GM21723 (cell line): ENCODE results near the gene NCSTN.
"Not testable (repeated sequence)": the region's sequence is repeated elsewhere in the genome, so short reads cannot be mapped to it uniquely, and the experiment has no call there.

Experiments
- ATAC-seq: cut with Tn5 transposase; IDR thresholded peaks from one replicate; pipeline ENCODE4 v1.9.1; 2021; ENCODE audit warnings: mild to moderate bottlenecking, moderate library complexity; ENCODE audit not compliant: unreplicated experiment

The NCSTN gene

DNA sequence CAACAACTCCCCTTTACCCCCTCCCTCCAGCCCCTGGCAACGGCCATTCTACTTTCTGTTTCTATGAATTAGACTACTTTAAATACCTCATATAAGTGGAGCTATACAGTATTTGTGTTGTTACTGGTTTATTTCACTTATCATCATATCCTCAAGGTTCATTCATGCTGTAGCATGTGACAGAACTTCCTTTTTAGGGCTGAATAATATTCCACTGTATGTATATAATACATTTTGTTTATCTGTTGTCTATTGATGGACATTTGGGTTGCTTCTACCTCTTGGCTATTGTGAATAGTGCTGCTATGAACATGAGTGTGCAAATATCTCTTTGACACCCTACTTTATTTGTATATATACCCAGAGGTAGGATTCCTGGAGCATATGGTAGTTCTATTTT, 25.9 kb downstream of the NCSTN start:
- ATAC-seq = no peak

DNA sequence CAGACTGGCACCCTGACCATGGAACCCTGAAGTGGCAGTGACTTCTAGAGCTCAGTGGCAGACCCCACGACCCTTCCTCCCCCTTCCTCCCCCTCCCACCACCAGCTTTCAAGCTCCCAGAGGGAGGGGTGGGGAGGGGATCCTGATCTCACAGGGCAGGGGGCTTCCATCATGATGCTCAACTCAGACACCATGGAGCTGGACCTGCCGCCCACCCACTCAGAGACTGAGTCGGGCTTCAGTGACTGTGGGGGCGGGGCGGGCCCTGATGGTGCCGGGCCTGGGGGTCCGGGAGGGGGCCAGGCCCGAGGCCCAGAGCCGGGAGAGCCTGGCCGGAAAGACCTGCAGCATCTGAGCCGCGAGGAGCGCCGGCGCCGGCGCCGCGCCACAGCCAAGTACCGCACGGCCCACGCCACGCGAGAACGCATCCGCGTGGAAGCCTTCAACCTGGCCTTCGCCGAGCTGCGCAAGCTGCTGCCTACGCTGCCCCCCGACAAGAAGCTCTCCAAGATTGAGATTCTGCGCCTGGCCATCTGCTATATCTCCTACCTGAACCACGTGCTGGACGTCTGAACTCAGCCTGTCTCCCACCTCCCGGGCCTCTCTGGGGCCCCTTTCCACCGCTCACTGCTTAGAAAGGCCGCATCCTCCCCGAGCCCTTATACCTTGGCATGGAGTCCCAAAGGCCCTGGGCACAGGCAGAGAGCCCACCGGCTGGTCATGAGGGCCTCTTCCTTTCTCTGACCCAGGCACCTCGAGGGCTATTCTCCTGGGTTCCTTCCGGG, 27.6 kb downstream of the NCSTN start:
- no peak for ATAC-seq

DNA sequence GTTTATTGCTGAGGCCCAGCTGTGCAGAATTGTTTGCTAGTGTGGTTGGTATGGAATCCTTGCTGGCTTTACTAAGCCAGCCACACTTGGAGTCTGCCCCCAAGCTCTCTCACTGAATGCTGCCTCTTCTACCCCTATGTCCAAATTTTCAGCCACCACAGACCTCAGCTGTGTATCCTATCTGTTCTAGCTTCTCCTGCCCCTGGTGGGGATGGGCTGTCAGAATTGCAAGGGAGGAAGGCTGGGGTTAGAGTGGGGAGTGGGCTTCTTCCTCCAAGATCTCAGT, 28.1 kb downstream of the NCSTN start:
- ATAC-seq = no peak

DNA sequence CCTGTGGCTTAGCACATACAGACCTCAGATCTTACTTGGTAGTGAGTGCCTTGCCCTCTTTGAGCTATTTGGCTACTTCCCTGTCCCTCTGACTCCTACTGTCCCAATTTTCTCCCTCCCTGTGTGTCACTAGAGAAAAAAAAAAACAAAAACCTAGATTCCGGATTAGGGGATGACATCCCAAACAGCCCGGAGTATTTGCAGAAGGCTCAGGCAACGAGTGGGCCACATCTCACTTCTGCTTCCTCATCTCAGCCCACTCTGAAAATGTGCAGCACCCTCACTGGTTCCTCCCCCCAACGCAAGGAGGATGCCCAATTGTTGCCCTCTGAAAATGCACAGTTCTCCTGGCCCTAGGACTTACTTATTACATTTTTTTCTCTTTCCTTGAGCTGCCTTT, 28.6 kb downstream of the NCSTN start:
- no peak for ATAC-seq

DNA sequence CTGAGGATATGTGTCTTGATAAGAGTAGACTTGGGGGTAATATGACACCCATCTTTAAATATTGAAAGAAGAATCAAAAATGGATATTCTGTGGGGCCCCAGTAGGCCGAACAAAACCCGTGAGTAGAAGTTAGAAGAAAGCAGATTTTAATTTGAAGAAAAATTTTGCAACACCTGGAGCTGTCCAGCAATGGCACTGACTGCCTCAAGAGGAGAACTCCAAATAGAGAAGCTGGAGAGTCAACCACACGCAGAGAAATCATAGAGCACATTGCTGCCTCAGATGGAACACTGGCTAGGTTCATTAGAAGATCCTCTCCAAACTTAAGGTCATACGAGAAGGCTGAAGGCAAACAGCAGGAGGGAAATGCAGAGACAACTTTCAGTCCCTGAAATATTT, 30.5 kb downstream of the NCSTN start:
- ATAC-seq = no peak

DNA sequence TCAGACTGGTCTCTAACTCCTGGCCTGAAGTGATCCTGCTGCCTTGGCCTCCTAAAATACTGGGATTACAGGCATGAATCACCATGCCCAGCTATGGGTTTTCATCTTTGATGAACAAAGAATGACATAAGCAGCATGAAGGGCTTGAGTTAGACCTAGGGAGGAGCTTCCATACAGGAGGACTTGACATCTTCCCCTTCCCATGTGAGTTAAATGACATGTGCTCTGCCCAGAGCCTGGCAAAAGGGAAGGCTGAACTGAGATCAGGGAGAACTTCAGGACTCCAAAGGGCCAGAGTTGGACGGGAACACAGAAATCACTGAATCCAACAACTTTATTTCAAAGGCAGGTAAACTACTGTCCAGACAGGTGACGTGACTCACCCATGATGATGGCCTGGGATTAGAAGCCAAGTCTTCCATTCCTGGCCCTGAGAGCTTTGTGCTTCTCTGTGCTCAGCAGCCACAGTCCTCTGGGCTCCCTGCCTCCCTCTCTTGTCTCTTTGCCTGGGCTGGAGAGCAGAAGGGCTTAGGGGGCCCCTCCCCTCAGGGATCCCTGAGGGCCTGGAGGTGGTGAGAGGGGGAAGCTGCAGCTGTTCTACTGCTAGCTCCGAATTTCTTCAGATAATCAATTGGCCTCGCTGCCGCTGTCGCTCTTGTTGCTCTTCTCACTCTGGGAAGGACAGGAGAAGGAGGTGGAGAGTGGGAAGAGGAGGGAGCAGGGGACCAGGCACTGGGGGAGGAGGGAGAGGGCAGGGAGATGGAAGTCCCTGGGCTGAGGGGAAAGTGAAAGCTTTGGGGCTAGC, 31.3 kb downstream of the NCSTN start:
- no peak for ATAC-seq

DNA sequence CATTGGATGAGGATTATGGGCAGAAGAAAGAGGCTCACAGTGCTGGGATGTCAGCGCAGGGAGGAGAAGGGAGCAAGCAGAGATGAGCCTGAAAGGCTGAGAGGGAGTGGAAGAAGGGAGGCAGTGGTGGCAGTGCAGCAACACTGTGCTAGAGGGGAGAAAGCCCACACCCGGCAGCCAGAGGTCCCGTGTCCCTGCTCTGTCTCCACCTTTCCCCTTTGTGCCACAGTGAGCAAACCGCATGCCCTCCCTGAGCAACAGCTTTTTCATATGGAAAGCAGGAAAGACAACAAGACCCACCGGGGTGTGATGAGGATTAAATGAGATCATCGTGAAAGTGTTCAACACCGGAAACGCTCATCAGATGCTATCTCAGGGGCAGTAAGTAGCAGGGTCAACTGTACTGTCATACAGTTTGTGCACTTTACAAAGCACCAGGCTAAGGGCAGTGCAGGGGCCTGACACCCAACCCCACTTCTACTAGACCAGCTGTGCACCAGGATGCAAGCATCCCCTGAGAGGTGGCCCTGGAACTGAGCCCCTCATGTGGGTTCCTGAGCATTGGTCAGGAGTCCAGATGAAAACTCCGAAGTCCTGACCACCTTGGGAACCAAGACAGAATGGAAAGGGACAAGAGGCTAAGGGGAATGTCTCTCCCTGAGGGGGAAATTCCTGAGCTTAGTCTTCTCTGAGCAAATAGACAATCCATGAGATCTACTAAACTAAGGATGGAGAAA, 32.8 kb downstream of the NCSTN start:
- no peak for ATAC-seq

DNA sequence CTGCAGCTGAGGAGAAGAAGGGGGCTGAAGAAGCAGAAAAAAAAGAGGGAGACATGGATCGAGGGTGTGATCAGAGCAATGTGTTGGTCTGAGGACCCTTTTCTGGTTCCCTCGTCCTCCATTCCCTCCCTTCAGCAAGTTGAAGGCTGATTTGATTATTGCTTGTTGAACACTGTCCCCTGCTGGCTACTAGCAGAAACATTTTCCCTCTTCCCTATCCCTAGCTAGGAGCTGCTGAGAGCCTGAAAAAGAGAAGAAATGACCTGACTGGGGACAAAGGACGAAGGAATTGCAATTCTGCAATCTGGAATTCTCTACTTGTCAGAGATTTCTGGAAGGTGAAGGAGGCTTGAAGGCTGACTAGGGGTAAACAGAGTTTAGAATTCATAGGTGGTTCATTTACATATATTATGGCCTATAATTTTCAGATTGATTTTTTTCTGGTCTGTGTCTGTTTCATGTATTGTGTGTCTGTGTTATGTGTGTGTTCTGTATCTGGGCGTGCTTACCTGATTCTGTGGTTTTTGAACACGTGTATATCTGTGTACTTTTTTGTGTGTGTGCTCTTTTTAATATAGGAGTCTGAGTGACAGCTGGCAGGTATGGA, 33.4 kb downstream of the NCSTN start:
- no peak for ATAC-seq

DNA sequence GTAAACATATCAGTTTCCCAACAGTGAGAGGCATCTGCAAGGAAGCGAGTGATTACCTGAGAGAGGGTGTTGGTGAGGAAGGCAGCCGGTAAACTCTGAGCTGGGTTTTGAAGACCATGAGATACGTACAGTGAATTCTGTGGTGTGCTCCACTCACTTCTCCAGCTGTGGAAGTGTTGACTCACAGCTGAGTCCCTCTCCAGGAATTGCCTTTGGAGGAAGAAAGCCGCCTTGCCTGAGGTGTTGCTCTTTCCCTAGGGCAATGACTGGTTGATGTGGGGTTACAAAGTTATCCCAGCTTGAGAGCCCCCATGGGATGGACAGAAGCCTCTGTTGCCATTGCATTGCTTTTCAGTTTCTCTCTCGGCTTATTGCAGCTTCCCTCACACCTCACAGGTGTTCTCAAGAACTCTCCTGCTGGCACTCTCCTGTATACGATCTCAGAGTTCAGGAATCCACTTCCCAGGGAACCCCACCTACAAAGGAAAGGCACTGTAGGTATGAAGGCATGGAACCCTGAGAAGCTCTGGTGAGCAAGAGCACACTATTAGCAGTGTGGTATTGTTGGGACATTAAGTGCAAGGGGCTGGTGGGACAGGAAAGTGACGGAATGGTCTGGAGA, 34.5 kb downstream of the NCSTN start:
- no peak for ATAC-seq

DNA sequence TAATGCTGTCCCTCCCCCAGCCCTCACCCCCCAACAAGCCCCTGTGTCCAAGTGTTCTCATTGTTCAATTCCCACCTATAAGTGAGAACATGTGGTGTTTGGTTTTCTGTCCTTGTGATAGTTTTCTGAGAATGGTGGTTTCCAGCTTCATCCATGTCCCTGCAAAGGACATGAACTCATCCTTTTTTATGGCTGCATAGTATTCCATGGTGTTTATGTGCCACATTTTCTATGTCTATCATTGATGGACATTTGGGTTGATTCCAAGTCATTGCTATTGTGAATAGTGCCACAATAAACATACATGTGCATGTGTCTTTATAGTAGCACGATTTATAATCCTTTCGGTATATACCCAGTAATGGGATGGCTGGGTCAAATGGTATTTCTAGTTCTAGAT, 41.6 kb downstream of the NCSTN start:
- ATAC-seq = not testable (repeated sequence)

DNA sequence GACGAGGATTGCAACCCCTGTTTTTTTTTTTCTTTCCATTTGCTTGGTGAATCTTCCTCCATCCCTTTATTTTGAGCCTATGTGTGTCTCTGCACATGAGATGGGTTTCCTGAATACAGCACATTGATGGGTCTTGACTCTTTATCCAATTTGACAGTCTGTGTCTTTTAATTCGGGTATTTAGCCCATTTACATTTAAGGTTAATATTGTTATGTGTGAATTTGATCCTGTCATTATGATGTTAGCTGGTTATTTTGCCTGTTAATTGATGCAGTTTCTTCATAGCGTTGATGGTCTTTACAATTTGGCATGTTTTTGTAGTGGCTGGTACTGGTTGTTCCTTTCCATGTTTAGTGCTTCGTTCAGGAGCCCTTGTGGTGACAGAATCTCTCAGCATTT, 45.2 kb downstream of the NCSTN start:
- ATAC-seq = not testable (repeated sequence)

DNA sequence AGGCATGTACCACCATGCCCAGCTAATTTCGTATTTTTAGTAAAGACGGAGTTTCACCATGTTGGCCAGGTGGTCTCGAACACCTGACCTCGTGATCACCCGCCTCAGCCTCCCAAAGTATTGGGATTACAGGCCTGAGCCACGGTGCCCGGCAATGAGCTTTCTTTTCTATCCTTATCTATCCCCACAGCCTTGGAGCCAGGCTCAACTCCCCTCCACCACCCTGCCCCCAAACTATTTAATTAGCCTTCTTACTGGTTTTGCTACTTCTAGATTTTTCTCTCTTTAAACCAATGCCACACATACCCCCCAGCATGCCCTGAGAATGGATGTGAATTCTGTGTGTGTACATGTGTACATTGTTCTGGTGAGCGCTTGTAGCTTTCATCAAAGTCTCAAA, 51.5 kb downstream of the NCSTN start:
- ATAC-seq = no peak

DNA sequence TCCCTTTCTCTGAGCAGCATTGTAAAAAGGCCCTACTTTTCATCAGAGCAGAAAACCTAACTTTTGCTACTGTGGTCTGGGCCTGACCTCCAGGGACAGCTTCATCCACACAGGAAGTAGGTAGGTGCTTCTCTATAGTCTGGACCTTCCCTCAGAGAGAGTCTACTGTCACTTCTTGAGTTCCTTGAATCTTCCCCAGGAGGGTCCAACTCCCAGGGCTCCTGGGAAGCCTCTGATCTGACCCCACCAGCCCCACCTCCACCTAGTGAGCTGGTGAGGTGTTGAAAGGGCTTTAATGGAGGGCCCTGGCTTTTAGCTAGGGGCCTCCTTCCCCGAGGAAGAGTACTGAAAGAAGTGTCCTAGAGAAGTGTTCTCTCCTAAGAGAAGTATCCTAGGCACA, 54.5 kb downstream of the NCSTN start:
- ATAC-seq = no peak

DNA sequence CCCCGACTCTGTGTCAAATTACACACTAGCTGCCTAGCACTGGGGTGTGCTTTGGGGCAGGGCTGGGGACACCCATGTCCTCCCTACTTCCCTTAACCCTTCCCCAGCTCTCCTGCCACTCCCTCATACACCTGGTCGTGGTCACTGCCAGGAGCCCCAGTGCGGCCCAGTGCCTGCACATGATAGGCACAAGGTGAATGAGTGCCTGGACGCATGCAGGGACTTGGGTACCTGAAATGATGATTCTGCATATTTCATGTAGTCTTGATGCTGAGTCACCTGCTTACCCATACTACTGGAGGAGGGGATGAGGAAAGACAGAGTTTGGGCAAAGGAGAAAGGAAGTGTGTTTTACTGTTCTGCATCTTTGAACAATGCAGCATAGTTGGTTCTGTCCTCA, 55.6 kb downstream of the NCSTN start:
- no peak for ATAC-seq

DNA sequence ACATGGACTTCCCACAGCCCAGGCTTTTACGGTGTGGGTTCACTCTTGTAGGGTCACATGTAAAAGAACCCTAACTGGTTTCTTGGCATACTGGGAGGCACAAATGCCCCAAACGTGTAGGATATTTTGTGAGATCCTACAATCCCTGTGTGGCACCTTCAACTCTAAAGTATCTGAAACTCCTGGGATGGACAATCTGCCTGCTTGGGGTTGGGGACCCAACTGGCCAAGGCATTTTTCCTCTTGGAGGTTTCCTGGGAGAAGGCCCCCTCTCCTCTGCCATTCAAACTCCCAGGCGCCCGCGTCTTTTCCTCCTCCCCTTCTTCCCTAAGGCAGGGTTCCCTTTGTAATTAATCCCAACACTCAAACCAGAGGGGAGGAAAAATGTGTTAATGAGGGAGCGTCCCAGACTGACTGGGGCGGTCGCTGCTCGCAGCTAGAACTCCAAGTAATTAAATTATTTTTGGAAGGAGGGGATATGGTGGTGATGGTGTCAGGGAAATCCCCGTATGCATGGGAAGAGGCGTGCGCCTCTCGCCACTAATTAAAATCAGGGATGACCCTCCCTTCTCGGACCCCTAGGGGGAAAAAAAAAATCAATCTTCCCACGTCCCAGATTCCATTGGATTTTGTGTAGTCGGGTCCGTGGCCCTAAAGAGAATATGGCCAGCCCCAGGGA, 56.5 kb downstream of the NCSTN start:
- ATAC-seq = no peak

DNA sequence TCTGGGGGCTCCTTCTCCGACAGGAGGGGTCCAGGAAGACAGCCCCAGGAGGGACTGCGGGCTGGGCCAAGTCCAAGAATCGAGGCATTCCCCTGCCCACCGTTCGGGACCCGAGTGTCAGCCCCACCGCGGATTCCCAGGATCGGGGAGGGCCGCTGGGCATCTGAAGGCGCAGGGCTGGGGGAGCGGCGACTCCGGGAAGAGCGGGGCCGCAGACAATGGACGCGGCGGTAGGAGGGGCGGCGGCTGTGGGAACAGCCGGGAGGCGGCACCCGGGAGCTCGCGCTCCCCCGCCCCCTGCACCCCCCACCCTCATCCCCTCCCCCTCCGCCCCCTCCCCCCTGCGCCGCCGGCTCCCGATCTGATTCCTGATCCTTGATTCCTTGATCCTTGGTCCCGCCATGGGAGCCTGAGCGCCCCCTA, 57.1 kb downstream of the NCSTN start, which contains the start of gene VANGL2:
VANGL2 (plus strand) TSS at position 342 of the 423 bp plus-strand sequence. CDS start 15,274 bp downstream, outside the sequence.
- ATAC-seq = no peak

DNA sequence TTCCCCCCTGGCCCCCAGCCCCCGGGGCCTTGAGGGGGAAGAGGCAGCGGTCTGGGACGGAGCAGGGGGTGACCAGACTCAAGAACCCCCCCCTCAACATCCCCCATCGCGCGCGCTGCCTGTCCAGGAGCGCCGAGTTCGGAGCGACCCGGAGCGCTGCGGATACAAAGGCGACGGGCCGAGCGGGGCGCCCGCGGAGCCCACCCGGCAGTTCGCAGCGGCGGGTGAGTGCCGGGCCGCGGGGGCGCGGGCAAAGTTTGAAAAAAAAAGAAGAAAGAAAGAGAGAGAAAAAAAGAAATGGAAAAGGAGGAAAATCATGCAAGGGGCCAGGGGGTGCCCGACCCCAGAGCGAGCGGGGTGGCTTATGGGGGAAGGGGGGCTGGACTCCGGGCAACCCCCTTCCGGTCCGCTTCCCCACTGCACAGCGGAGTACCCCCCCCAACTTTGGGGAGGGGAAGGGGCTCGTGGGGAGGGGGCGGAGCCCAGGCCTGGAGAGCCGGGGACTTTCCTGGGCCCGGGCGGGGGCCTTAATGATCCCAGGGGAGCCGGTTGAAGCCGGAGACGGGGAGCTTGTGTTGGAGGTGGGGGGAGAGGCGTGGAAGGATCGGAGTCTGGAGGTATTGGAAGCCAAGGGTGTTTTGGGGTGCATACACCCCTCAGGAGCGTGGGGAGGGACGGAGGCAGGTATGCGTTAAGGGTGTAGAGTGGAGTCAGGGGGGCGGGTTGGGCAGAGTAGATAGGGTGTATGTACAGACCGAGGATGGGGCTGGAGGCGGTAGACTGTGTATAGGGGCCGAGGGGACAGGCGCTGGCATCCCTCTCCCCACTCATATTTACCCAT, 57.7 kb downstream of the NCSTN start:
- ATAC-seq = no peak

DNA sequence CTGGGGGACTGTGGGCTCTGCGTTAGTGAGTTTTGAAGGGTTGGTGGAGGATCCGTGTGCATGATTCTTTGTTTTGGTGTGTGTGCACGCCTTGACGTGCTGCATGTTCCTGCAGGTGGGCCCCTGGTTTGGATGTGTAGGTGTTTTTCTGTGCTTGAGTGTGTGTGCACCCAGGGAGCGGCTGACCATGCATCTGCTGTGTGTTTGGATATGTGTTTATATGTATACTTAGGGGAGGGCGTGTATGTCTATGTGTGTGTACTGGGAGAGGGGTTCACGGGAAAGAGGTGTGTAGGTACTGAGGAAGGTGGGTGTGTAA, 58.3 kb downstream of the NCSTN start:
- no peak for ATAC-seq

DNA sequence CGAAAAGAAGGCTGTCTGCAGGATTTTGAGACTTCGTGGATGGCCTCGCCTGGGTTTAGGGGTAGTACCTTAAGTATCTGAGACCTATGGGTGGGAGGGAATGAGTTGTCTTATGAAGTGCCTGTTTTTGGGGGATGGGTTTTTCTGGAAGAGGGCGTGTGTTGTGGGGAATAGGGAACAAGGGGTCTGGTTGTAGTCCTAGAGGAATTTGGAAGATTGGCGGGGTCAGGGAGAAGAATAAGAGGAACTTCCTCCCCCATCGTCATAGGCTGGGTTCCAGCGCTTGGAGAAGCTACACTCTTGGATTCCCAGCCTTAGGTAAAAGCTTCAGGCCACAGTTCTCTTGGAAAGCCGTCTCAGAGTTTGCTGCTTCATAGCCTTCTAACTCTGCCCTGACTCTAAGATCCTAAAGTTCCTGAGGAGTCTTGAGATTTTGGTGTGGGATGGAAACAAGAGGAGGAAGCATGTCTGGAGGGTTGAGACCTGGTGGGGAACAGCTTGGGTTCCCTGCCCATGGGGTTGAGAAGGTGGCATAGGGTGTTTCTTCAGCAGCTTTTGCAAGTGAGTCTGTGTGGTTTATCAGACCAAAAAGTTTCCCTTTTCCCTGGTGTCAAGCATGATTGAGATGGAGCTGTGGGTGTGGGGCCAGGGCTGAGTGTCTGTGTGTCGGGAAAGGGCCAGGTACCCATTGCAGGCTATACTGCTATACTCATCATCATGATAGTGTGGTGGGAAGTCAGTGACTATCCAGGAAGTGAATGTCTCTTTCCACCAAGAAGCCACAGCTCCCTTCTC, 59.0 kb downstream of the NCSTN start:
- ATAC-seq = no peak
